Endothelial cell of umbilical vein (primary cell): ENCODE results near the gene CCDC167. TPM values are rescaled to one million over a fixed set of nuclear protein-coding genes. Genes with fewer than 3 reads are reported as not detected.

Experiments
- BruUV-seq: library from RNA; stranded (reverse); fragments of 400-500 nt; replicated peaks from 2 replicates; lab custom pipeline; 2021; lab: Mats Ljungman, UMichigan
- CTCF ChIA-PET: fragments of 300-600, 350-600 bp; sonication (Branson Sonifier 250); formaldehyde crosslinking; loops from one replicate; lab custom pipeline; 2021; ENCODE audit warnings: antibody characterized with exemption, inconsistent platforms; lab: Charles Lee
- POLR2A ChIA-PET: fragments of 300-600, 350-600 bp; sonication (Branson Sonifier 250); formaldehyde crosslinking; loops from one replicate; lab custom pipeline; 2021; ENCODE audit warnings: antibody characterized with exemption, inconsistent platforms; lab: Charles Lee
- DNase-seq: peaks from one replicate; pipeline ENCODE4 v3.0.0-alpha.2; 2011; ENCODE audit warnings: low read depth, low spot score
- FAIRE-seq: peaks from 2 replicates; lab custom pipeline; 2011; peaks lifted over from hg19 to GRCh38; lab: Jason Lieb, UNC
- H2AFZ ChIP-seq: 2 replicates; pipeline ENCODE4 v1.6.0; 2012; ENCODE audit warnings: low read depth, low read length, control low read depth, inconsistent platforms
- H3K27ac ChIP-seq: 2 replicates; pipeline ENCODE4 v1.5.1; 2011; ENCODE audit warnings: low read depth, mild to moderate bottlenecking, control low read depth, low read length, moderate library complexity; ENCODE audit not compliant: insufficient read depth
- H3K27me3 ChIP-seq, 2 experiments: 2 replicates each; pipeline versions ENCODE4 v1.6.0 to v1.6.1; 2011; ENCODE audit warnings: low read length in 2 of 2, mixed read lengths in 1 of 2; ENCODE audit not compliant: control insufficient read depth in 2 of 2, insufficient read depth in 2 of 2
- H3K36me3 ChIP-seq, 2 experiments: 2 replicates in 1 of 2; 3 replicates in 1 of 2; pipeline ENCODE4 v1.5.1; 2011; ENCODE audit warnings: low read length in 2 of 2, mild to moderate bottlenecking in 1 of 2, moderate library complexity in 1 of 2; ENCODE audit not compliant: control insufficient read depth in 2 of 2, insufficient read depth in 2 of 2; ENCODE audit errors: extremely low read depth in 1 of 2
- H3K4me1 ChIP-seq: 3 replicates; pipeline ENCODE4 v1.5.1; 2011; ENCODE audit warnings: mild to moderate bottlenecking, low read length; ENCODE audit not compliant: control insufficient read depth, insufficient read depth; ENCODE audit errors: extremely low read depth
- H3K4me2 ChIP-seq: 2 replicates; pipeline ENCODE4 v1.6.1; 2011; ENCODE audit warnings: low read length, control low read depth, mixed read lengths; ENCODE audit not compliant: insufficient read depth
- H3K4me3 ChIP-seq, 3 experiments: fragments of 200-600 bp in 1 of 3; sonication (generic), shearing (Covaris generic) in 1 of 3; replicated peaks in 1 of 3; 2 replicates each; pipeline ENCODE4 v1.5.1; 2011 to 2016; ENCODE audit warnings: control low read depth in 3 of 3, low read length in 3 of 3, mild to moderate bottlenecking in 2 of 3, inconsistent platforms in 1 of 3, low read depth in 1 of 3, moderate library complexity in 1 of 3; ENCODE audit not compliant: insufficient read depth in 1 of 3
- H3K79me2 ChIP-seq: 2 replicates; pipeline ENCODE4 v1.6.0; 2012; ENCODE audit warnings: low read length, inconsistent platforms; ENCODE audit not compliant: control insufficient read depth, insufficient read depth
- H3K9ac ChIP-seq: replicated peaks from 2 replicates; pipeline ENCODE3; 2011; ENCODE audit warnings: low read length, control low read depth; ENCODE audit not compliant: insufficient read depth; ENCODE audit errors: extremely low read depth
- H3K9me1 ChIP-seq: replicated peaks from 3 replicates; pipeline ENCODE4 v1.6.0; 2011; ENCODE audit warnings: mild to moderate bottlenecking, low read length; ENCODE audit not compliant: control insufficient read depth, insufficient read depth; ENCODE audit errors: extremely low read depth
- H3K9me3 ChIP-seq: replicated peaks from 2 replicates; pipeline ENCODE4 v1.5.1; 2012; ENCODE audit warnings: low read length, inconsistent platforms; ENCODE audit not compliant: control insufficient read depth, insufficient read depth
- H4K20me1 ChIP-seq: replicated peaks from 2 replicates; pipeline ENCODE3; 2011; ENCODE audit warnings: mild to moderate bottlenecking, low read length; ENCODE audit not compliant: control insufficient read depth, insufficient read depth; ENCODE audit errors: extremely low read depth
- EZH2 ChIP-seq: IDR thresholded peaks from 2 replicates; pipeline ENCODE4 v1.6.1; 2012; ENCODE audit warnings: borderline replicate concordance, low read depth, mild to moderate bottlenecking, moderate library complexity, low read length, inconsistent platforms; ENCODE audit not compliant: severe bottlenecking
- FOS ChIP-seq: IDR thresholded peaks from 2 replicates; pipeline ENCODE4 v1.6.1; 2011; ENCODE audit warnings: mild to moderate bottlenecking, low read length, moderate library complexity, borderline replicate concordance; ENCODE audit not compliant: insufficient read depth
- GATA2 ChIP-seq: IDR thresholded peaks from 2 replicates; pipeline ENCODE4 v1.7.0; 2011; ENCODE audit warnings: low read depth, mild to moderate bottlenecking, moderate library complexity, mixed read lengths, low read length; ENCODE audit not compliant: insufficient read length, insufficient read depth
- JUN ChIP-seq: IDR thresholded peaks from 2 replicates; pipeline ENCODE4 v1.6.1; 2011; ENCODE audit warnings: borderline replicate concordance, low read depth; ENCODE audit not compliant: insufficient read length, insufficient read depth
- MYC ChIP-seq: IDR thresholded peaks from one replicate; pipeline ENCODE4 v1.6.1; 2011; ENCODE audit warnings: mild to moderate bottlenecking, low read depth, low read length
- POLR2A ChIP-seq: IDR thresholded peaks from 2 replicates; pipeline ENCODE4 v1.6.1; 2012; ENCODE audit warnings: low read depth, mild to moderate bottlenecking, control low read depth, low read length
- POLR2AphosphoS5 ChIP-seq: IDR thresholded peaks from 2 replicates; pipeline ENCODE4 v1.6.1; 2012; ENCODE audit warnings: low read depth, mild to moderate bottlenecking, control low read depth, low read length, moderate library complexity; ENCODE audit not compliant: insufficient read depth
- dilution Hi-C: fragments of 300-500 bp; cut with MboI; formaldehyde crosslinking; loops from one replicate; pipeline ENCODE4 v1.15.0; 2019; ENCODE audit warnings: low sequenced_read_pairs; ENCODE audit not compliant: extremely low pct_ligation_motif_present
- intact Hi-C: fragments of 100-400 bp; cut with micrococcal nuclease; formaldehyde crosslinking; loops from one replicate; pipeline ENCODE4 v1.10.0; 2022
- polyA plus RNA-seq, 4 experiments: library from polyadenylated mRNA; depleted of rRNA in 3 of 4; stranded (reverse) in 3 of 4; unstranded in 1 of 4; fragments of >200 nt; gene quantifications; 2 replicates each; pipeline versions ENCODE4 v1.2.1 to v1.2.3, GENCODE V29; 2011 to 2012; ENCODE audit warnings: missing spikeins in 1 of 4
- total RNA-seq: library from RNA; stranded (reverse); gene quantifications from 2 replicates; pipeline ENCODE4 v1.2.3, GENCODE V29; 2021
- TF ChIP-seq, protein P1 (sequence below): IDR thresholded peaks from 2 replicates; pipeline ENCODE4 v1.6.1; 2011; ENCODE audit not compliant: insufficient read depth, insufficient read length
- TF ChIP-seq, protein P2 (sequence below), 2 donors: IDR thresholded peaks; 1 replicate in 1 of 2; 2 replicates in 1 of 2; pipeline ENCODE4 v1.5.1; 2011; ENCODE audit warnings: low read length in 2 of 2, mild to moderate bottlenecking in 2 of 2, moderate library complexity in 2 of 2, control low read depth in 1 of 2, inconsistent platforms in 1 of 2, low read depth in 1 of 2; ENCODE audit not compliant: insufficient read depth in 1 of 2; ENCODE audit errors: extremely low read depth in 1 of 2

Gene CCDC167
- total and polyA plus RNA-seq, 2 donors (not counting 3 experiments of a cell fraction or from before 2014, with no cell fraction given) = 46.6 to 105 TPM

DNA sequence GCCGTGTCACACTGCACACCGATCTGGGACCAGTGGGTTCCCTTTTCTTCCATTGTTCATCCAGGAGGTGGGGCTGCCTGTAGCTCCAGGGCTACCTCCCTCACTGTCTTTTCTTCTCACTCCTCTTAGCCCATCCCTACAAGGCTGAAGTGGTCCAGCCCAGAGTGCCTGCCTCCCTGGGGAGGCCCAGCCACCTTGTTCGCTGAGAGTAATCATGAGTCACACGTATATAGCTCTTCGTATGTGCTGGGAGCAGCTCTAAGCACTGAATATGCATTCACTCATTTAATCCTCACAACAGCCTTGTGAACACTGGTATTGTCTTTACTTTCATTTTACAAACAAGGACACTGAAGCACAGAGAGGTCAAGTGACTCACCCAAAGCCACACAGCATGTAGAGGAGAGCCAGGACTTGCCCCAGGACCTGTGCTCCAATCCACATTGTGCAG, 14.7 kb upstream of the CCDC167 start:
- Histone ChIP-seq H3K9me3 (no peaks in the 10 kb centered on the region), H4K20me1 (no peaks in the 10 kb centered on the region), H3K79me2 (no peaks in the 10 kb centered on the region), H3K27ac (no peak overlapping the region), H3K36me3 (no peaks in the 10 kb centered on the region), H3K4me2 (no peak overlapping the region), H3K4me3 (no peak overlapping the region), H3K9ac (no peak overlapping the region), H3K27me3 (peaks cover 25 to 36% of the 10 kb centered on the region in 2 experiments), H2AFZ (no peak overlapping the region), H3K9me1 (no peaks in the 10 kb centered on the region), H3K4me1 (no peaks in the 10 kb centered on the region)
- no peak for TF ChIP-seq MYC
- TF ChIP-seq, protein P1, sequence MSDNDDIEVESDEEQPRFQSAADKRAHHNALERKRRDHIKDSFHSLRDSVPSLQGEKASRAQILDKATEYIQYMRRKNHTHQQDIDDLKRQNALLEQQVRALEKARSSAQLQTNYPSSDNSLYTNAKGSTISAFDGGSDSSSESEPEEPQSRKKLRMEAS = no peak
- no peak for TF ChIP-seq POLR2AphosphoS5
- TF ChIP-seq GATA2 = no peak
- TF ChIP-seq EZH2 = no peak
- TF ChIP-seq POLR2A = no peak
- no peak for TF ChIP-seq FOS
- TF ChIP-seq, protein P2, sequence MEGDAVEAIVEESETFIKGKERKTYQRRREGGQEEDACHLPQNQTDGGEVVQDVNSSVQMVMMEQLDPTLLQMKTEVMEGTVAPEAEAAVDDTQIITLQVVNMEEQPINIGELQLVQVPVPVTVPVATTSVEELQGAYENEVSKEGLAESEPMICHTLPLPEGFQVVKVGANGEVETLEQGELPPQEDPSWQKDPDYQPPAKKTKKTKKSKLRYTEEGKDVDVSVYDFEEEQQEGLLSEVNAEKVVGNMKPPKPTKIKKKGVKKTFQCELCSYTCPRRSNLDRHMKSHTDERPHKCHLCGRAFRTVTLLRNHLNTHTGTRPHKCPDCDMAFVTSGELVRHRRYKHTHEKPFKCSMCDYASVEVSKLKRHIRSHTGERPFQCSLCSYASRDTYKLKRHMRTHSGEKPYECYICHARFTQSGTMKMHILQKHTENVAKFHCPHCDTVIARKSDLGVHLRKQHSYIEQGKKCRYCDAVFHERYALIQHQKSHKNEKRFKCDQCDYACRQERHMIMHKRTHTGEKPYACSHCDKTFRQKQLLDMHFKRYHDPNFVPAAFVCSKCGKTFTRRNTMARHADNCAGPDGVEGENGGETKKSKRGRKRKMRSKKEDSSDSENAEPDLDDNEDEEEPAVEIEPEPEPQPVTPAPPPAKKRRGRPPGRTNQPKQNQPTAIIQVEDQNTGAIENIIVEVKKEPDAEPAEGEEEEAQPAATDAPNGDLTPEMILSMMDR (IDR thresholded peaks at IDR 0.05; ENCODE audit: extremely low read depth in 1 of 2, insufficient read depth in 1 of 2, low read depth in 1 of 2, low read length in 2 of 2) = no peak
- no peak for TF ChIP-seq JUN
- ChIA-PET CTCF (interaction anchor here (0.8 to 0.9 kb wide), 2 partner anchors 17 to 24 kb away, joined by 3 read pairs; no protein-coding TSS in a partner anchor), POLR2A (no interaction called here)
- no peak for FAIRE-seq
- intact Hi-C loops (no loop called here), dilution Hi-C loops (no loop called here)
- no TSS peak for BruUV-seq
- DNase-seq = no peak
